ENCODE results near the gene ACAD10. TPM values are rescaled to one million over a fixed set of nuclear protein-coding genes. Genes with fewer than 3 reads are reported as not detected.

ACAD10 gene
- total and polyA plus RNA-seq, 2 of the 13 experiments (the other 11 are each of a cell fraction or from before 2014, with no cell fraction given): 15.2 to 16.3 TPM

DNA sequence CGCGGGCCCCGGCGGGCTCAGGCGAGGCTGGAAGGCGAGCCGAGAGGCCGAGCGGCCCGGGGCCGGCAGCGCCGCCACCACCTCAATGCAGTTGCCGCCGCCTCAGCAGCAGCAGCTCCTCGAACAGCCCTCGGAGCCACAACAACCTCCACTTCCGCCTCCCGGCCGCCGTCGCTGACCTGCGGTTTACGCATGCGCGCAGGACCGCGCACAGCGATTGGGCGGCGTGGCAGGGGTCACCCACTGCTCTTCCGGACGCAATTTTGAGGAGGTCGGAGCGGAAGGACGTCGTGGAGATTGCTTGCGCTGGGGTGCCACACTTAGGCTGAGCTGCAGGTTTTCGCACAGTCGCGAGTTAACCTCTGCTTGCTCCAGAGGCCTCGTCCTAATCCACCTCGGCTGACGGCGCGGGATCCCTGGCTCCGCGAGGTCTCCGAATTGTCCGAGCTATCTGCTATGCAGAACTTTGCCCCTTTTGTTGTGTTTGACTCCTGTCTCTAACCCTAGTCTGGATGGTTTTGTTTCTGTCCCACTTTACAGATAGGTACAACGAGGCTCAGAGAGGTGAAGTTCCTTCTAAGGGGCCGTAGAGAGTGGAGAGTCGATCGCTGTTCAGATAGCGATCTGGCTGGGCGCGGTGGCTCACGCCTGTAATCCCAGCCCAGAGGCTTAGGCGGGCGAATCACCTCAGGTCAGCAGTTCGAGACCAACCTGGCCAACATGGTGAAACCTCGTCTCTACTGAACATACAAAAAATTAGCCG is at the start of gene ACAD10, which contains the start of gene BRAP (continued):
- TF ChIP-seq ZNF7 (CRISPR knock-in tag; IDR thresholded peaks at IDR 0.05) (no peak), ADNP (CRISPR knock-in tag; IDR thresholded peaks at IDR 0.05) (peak; percentile 94), KMT2B (CRISPR knock-in tag; IDR thresholded peaks at IDR 0.05) (peak; percentile 96), RBFOX2 (IDR thresholded peaks at IDR 0.05; ENCODE audit: low read depth, low read length) (peak; percentile 97), ZZZ3 (CRISPR knock-in tag; IDR thresholded peaks at IDR 0.05; ENCODE audit: borderline replicate concordance) (no peak), ZNF230 (CRISPR knock-in tag; IDR thresholded peaks at IDR 0.05) (no peak), ZNF33B (CRISPR knock-in tag; IDR thresholded peaks at IDR 0.05) (peak; percentile 64; the same call in 1 of the 2 replicates), MEIS1 (CRISPR knock-in tag; IDR thresholded peaks at IDR 0.05; ENCODE audit: borderline replicate concordance) (peak; percentile 64; the same call in 1 of the 2 replicates), SNAI1 (CRISPR knock-in tag; IDR thresholded peaks at IDR 0.05; ENCODE audit: borderline replicate concordance) (no peak), KDM3A (CRISPR knock-in tag; IDR thresholded peaks at IDR 0.05; ENCODE audit: low read depth) (peak; percentile 86; the same call in 1 of the 2 replicates), SOX13 (IDR thresholded peaks at IDR 0.05) (no peak), SOX13 (CRISPR knock-in tag; conservative IDR thresholded peaks at IDR 0.05 in 1 of 2, IDR thresholded peaks at IDR 0.05 in 1 of 2) (peak in 1 of 2 experiments; percentile 22; a peak in 1 of 4 replicates), RAD21 (CRISPR knock-in tag; IDR thresholded peaks at IDR 0.05) (peak; percentile 15; the same call in 1 of the 2 replicates)
- TF ChIP-seq, protein P1, sequence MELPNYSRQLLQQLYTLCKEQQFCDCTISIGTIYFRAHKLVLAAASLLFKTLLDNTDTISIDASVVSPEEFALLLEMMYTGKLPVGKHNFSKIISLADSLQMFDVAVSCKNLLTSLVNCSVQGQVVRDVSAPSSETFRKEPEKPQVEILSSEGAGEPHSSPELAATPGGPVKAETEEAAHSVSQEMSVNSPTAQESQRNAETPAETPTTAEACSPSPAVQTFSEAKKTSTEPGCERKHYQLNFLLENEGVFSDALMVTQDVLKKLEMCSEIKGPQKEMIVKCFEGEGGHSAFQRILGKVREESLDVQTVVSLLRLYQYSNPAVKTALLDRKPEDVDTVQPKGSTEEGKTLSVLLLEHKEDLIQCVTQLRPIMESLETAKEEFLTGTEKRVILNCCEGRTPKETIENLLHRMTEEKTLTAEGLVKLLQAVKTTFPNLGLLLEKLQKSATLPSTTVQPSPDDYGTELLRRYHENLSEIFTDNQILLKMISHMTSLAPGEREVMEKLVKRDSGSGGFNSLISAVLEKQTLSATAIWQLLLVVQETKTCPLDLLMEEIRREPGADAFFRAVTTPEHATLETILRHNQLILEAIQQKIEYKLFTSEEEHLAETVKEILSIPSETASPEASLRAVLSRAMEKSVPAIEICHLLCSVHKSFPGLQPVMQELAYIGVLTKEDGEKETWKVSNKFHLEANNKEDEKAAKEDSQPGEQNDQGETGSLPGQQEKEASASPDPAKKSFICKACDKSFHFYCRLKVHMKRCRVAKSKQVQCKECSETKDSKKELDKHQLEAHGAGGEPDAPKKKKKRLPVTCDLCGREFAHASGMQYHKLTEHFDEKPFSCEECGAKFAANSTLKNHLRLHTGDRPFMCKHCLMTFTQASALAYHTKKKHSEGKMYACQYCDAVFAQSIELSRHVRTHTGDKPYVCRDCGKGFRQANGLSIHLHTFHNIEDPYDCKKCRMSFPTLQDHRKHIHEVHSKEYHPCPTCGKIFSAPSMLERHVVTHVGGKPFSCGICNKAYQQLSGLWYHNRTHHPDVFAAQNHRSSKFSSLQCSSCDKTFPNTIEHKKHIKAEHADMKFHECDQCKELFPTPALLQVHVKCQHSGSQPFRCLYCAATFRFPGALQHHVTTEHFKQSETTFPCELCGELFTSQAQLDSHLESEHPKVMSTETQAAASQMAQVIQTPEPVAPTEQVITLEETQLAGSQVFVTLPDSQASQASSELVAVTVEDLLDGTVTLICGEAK (IDR thresholded peaks at IDR 0.05): no peak
- TF ChIP-seq, protein P1 (CRISPR knock-in tag; IDR thresholded peaks at IDR 0.05): peak; percentile 14; the same call in 1 of the 2 replicates
- TF ChIP-seq, protein P2, sequence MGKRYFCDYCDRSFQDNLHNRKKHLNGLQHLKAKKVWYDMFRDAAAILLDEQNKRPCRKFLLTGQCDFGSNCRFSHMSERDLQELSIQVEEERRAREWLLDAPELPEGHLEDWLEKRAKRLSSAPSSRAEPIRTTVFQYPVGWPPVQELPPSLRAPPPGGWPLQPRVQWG (CRISPR knock-in tag; IDR thresholded peaks at IDR 0.05; ENCODE audit: borderline replicate concordance, low read depth): no peak; the same call in 1 of the 2 replicates
- TF ChIP-seq, protein P3, sequence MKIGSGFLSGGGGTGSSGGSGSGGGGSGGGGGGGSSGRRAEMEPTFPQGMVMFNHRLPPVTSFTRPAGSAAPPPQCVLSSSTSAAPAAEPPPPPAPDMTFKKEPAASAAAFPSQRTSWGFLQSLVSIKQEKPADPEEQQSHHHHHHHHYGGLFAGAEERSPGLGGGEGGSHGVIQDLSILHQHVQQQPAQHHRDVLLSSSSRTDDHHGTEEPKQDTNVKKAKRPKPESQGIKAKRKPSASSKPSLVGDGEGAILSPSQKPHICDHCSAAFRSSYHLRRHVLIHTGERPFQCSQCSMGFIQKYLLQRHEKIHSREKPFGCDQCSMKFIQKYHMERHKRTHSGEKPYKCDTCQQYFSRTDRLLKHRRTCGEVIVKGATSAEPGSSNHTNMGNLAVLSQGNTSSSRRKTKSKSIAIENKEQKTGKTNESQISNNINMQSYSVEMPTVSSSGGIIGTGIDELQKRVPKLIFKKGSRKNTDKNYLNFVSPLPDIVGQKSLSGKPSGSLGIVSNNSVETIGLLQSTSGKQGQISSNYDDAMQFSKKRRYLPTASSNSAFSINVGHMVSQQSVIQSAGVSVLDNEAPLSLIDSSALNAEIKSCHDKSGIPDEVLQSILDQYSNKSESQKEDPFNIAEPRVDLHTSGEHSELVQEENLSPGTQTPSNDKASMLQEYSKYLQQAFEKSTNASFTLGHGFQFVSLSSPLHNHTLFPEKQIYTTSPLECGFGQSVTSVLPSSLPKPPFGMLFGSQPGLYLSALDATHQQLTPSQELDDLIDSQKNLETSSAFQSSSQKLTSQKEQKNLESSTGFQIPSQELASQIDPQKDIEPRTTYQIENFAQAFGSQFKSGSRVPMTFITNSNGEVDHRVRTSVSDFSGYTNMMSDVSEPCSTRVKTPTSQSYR (CRISPR knock-in tag; IDR thresholded peaks at IDR 0.05; ENCODE audit: borderline replicate concordance): peak; percentile 30; the same call in 1 of the 2 replicates

Data from HepG2 (cell line).